ENCODE data around the gene BCL2A1. TPM values are rescaled to one million over a fixed set of nuclear protein-coding genes. Genes with fewer than 3 reads are reported as not detected.

Gene BCL2A1
- total and polyA plus RNA-seq, 2 of the 4 experiments (the other 2 are of a cell fraction) = 2.3 to 4.5 TPM

DNA sequence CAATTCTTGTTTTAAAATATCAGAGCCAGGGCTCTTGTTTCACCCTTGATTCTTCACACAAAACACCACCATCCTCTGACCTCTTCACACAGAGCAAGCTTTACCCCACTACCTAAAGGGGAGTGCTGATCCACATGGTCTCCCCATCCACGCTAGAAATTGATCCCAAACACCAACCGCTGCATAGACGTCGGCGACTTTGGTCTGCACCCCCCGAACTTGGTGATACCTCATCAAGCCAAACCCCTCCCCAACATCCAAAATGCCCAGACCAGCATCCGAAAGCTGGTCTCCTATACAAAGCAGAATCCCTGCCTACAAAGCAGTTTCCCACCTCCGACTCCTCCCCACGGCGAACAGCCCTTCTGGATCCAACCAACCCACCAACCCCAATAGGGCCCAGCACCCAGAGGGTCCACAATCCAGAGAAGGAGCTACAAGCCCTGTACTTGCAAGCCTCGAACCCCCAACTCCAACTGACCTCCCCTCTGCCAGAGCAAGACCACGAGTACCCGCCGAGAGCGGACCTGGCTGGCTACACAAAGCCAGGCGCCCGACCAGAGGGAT lies 48.4 kb downstream of the BCL2A1 start:
- Histone ChIP-seq H3K4me1 (ENCODE audit: control insufficient read depth, insufficient read depth, low read length) (no peaks in the 10 kb centered on the region), H3K27me3 (ENCODE audit: control insufficient read depth, insufficient read depth, low read length) (no peaks in the 10 kb centered on the region), H3K18ac (ENCODE audit: low read depth, low read length) (peak overlapping the region; percentile 75), H3K9ac (ENCODE audit: low read depth, low read length) (peak overlapping the region; percentile 98), H3K14ac (replicated peaks; ENCODE audit: low read depth, low read length) (peak overlapping the region; percentile 96), H3K23ac (ENCODE audit: low read depth, low read length) (peak overlapping the region; percentile 96; the same call in 1 of the 2 replicates), H4K8ac (ENCODE audit: low read depth in 2 of 2, low read length in 2 of 2) (peak overlapping the region; percentile 63 to 90; a peak in 3 of 4 replicates), H3K4me3 (ENCODE audit: insufficient read depth, low read depth, low read length) (peak overlapping the region; percentile 89), H4K5ac (ENCODE audit: low read depth, low read length) (peak overlapping the region; percentile 65; the same call in 1 of the 2 replicates), H3K79me1 (ENCODE audit: low read depth in 1 of 2, low read length in 2 of 2) (peaks cover 9 to 32% of the 10 kb centered on the region in 2 experiments), H2AK5ac (ENCODE audit: low read depth, low read length) (peak overlapping the region; percentile 75), H4K91ac (ENCODE audit: insufficient read depth, low read depth, low read length) (peak overlapping the region; percentile 80), H2AK9ac (replicated peaks; ENCODE audit: low read depth, low read length, poor library complexity) (peak overlapping the region; percentile 87), H3K4me2 (ENCODE audit: low read depth, low read length) (peak overlapping the region; percentile 94), H2AFZ (replicated peaks; ENCODE audit: low read length, poor library complexity) (peak overlapping the region; percentile 99), H2BK5ac (ENCODE audit: low read depth, low read length, poor library complexity, severe bottlenecking) (peak overlapping the region; percentile 71), H3K27ac (ENCODE audit: insufficient read depth, low read length) (peak overlapping the region; percentile 89), H3K9me3 (ENCODE audit: control insufficient read depth, insufficient read depth, low read length) (peaks cover 23% of the 10 kb centered on the region), H3K56ac (ENCODE audit: extremely low read depth, insufficient read depth, low read length) (peak overlapping the region; percentile 86), H3K36me3 (ENCODE audit: control insufficient read depth, insufficient read depth, low read length) (peaks cover 15% of the 10 kb centered on the region), H3K4ac (ENCODE audit: low read depth, low read length) (peak overlapping the region; percentile 89), H2BK120ac (ENCODE audit: low read depth, low read length) (peak overlapping the region; percentile 81; the same call in 1 of the 2 replicates), H2BK20ac (ENCODE audit: low read depth, low read length) (no peak overlapping the region; the same call in 1 of the 2 replicates), H2BK15ac (ENCODE audit: low read depth, low read length) (no peak overlapping the region), H3K9me1 (ENCODE audit: insufficient read depth, low read length) (no peaks in the 10 kb centered on the region), H4K20me1 (ENCODE audit: insufficient read depth, low read length) (0 out of 2 replicates have a peak, but pooled peaks cover 3% of the 10 kb centered on the region)
- POLR2A ChIA-PET (ENCODE audit: unreplicated experiment) = interaction anchor here (0.5 to 0.6 kb wide), 3 partner anchors 26 to 567 kb away, joined by 6 to 9 read pairs (median 7); no protein-coding TSS in a partner anchor
- WGBS, 2 experiments (ENCODE audit: extremely low coverage in 2 of 2, insufficient read length in 1 of 2) = 5% methylated on average over 12 of the region's 17 CpGs; no CpG with 5 or more reads in 1 of the 2 experiments
- DNase-seq (no peak), ATAC-seq (ENCODE audit: low read depth) (peak; percentile 8)
- no TSS peak for BruUV-seq (replicated peaks)
- in situ Hi-C loops (cut with MboI; ENCODE audit: low sequenced_read_pairs) = no loop called here
- CTCF ChIA-PET = no interaction called here
- dilution Hi-C loops (cut with HindIII; ENCODE audit: low sequenced_read_pairs, unreplicated experiment) = no loop called here
- TF ChIP-seq RAD21 (IDR thresholded peaks at IDR 0.05; ENCODE audit: low read length) = 0 out of 2 replicates have a peak, but pooled peaks have one; percentile 2
- TF ChIP-seq RFX5 (IDR thresholded peaks at IDR 0.05; ENCODE audit: low read depth, low read length) = no peak
- intact Hi-C loops (cut with micrococcal nuclease) = loop anchor here (1.0 to 10.0 kb wide), 3 partner anchors 55 to 252 kb away; no protein-coding TSS in a partner anchor

Measured in IMR-90 (cell line).